H1 (cell line): ENCODE results near the gene AMZ1. TPM values are rescaled to one million over a fixed set of nuclear protein-coding genes. Genes with fewer than 3 reads are reported as not detected.

Experiments
- CTCF ChIA-PET: fragments of 300-600 bp; sonication (Branson Sonifier 250); formaldehyde crosslinking; loops from one replicate; lab custom pipeline; 2021; ENCODE audit not compliant: partially characterized antibody; lab: Charles Lee
- POLR2A ChIA-PET: fragments of 300-600 bp; sonication (Branson Sonifier 250); formaldehyde crosslinking; loops from one replicate; lab custom pipeline; 2021; ENCODE audit warnings: inconsistent platforms; ENCODE audit not compliant: partially characterized antibody; lab: Charles Lee
- DNase-seq, 2 experiments: peaks; one replicate each; pipeline versions ENCODE4 v3.0.0 to v3.0.0-alpha.2; 2010 to 2022; ENCODE audit warnings: low spot score in 2 of 2, low read depth in 1 of 2, mixed read lengths in 1 of 2
- FAIRE-seq: peaks from 2 replicates; lab custom pipeline; 2011; peaks lifted over from hg19 to GRCh38; lab: Jason Lieb, UNC
- H2AFZ ChIP-seq: 2 replicates; pipeline ENCODE4 v1.8.1; 2012; ENCODE audit warnings: low read length, inconsistent platforms
- H2AK5ac ChIP-seq: 2 replicates; pipeline ENCODE4 v1.6.1; 2013; ENCODE audit warnings: low read depth, low read length
- H2BK120ac ChIP-seq: replicated peaks from 2 replicates; pipeline ENCODE3; 2013; ENCODE audit warnings: low read depth, low read length, inconsistent platforms
- H2BK12ac ChIP-seq: 2 replicates; pipeline ENCODE4 v1.6.1; 2013; ENCODE audit warnings: low read depth, low read length
- H2BK15ac ChIP-seq: 2 replicates; pipeline ENCODE4 v1.6.1; 2013; ENCODE audit warnings: low read length
- H2BK20ac ChIP-seq: 2 replicates; pipeline ENCODE4 v1.6.1; 2013; ENCODE audit warnings: low read length
- H2BK5ac ChIP-seq: 2 replicates; pipeline ENCODE4 v1.6.1; 2013; ENCODE audit warnings: low read depth, low read length
- H3K14ac ChIP-seq: 2 replicates; pipeline ENCODE4 v1.6.1; 2013; ENCODE audit warnings: inconsistent platforms; ENCODE audit not compliant: insufficient read length
- H3K18ac ChIP-seq: 2 replicates; pipeline ENCODE4 v1.6.1; 2013; ENCODE audit warnings: low read length; ENCODE audit errors: extremely low read depth
- H3K23ac ChIP-seq: 2 replicates; pipeline ENCODE4 v1.6.1; 2013; ENCODE audit warnings: inconsistent platforms; ENCODE audit not compliant: insufficient read length
- H3K23me2 ChIP-seq: 2 replicates; pipeline ENCODE4 v1.6.1; 2013; ENCODE audit warnings: low read depth, low read length
- H3K27ac ChIP-seq: 2 replicates; pipeline ENCODE4 v1.6.1; 2011; ENCODE audit warnings: low read depth, low read length, inconsistent platforms
- H3K27me3 ChIP-seq, 4 experiments: replicated peaks in 1 of 4; 1 replicate in 1 of 4; 2 replicates in 3 of 4; pipeline versions ENCODE4 v1.6.1 to v1.8.1; 2011 to 2013; ENCODE audit warnings: low read length in 3 of 4, mild to moderate bottlenecking in 3 of 4, inconsistent platforms in 2 of 4, mixed read lengths in 2 of 4, moderate library complexity in 1 of 4; ENCODE audit not compliant: control insufficient read depth in 3 of 4, insufficient read depth in 3 of 4; ENCODE audit errors: extremely low read depth in 1 of 4
- H3K36me3 ChIP-seq, 4 experiments: 2 replicates each; pipeline versions ENCODE4 v1.6.1 to v1.8.1; 2011 to 2013; ENCODE audit warnings: mild to moderate bottlenecking in 4 of 4, low read length in 3 of 4, moderate library complexity in 2 of 4, control low read depth in 1 of 4, inconsistent platforms in 1 of 4; ENCODE audit not compliant: insufficient read depth in 4 of 4, control insufficient read depth in 2 of 4
- H3K4ac ChIP-seq: replicated peaks from 2 replicates; pipeline ENCODE3; 2013; ENCODE audit warnings: low read length, low read depth, mixed read lengths, inconsistent platforms; ENCODE audit not compliant: insufficient read length
- H3K4me1 ChIP-seq, 4 experiments: replicated peaks in 1 of 4; 1 replicate in 1 of 4; 2 replicates in 3 of 4; pipeline versions ENCODE4 v1.6.1 to v1.8.1; 2011 to 2013; ENCODE audit warnings: low read length in 3 of 4, inconsistent platforms in 2 of 4, mixed read lengths in 1 of 4; ENCODE audit not compliant: insufficient read depth in 4 of 4, control insufficient read depth in 3 of 4
- H3K4me2 ChIP-seq, 2 experiments: 2 replicates each; pipeline versions ENCODE4 v1.6.1 to v1.8.1; 2011 to 2013; ENCODE audit warnings: low read depth in 2 of 2, low read length in 2 of 2, control low read depth in 1 of 2, inconsistent platforms in 1 of 2, mild to moderate bottlenecking in 1 of 2; ENCODE audit not compliant: insufficient read depth in 1 of 2
- H3K4me3 ChIP-seq, 4 experiments: fragments of 200-600, 300-600 bp in 1 of 4; sonication (generic), shearing (Covaris generic), sonication (Bioruptor Twin) in 1 of 4; 2 replicates each; pipeline versions ENCODE4 v1.5.1 to v1.8.1; 2011 to 2016; ENCODE audit warnings: low read length in 4 of 4, low read depth in 3 of 4, control low read depth in 2 of 4, inconsistent platforms in 2 of 4, mild to moderate bottlenecking in 2 of 4, mixed read lengths in 1 of 4, moderate library complexity in 1 of 4; ENCODE audit not compliant: insufficient read depth in 2 of 4; ENCODE audit errors: extremely low read depth in 1 of 4
- H3K56ac ChIP-seq: replicated peaks from 2 replicates; pipeline ENCODE3; 2013; ENCODE audit warnings: low read depth, mild to moderate bottlenecking, mixed read lengths, low read length, inconsistent platforms; ENCODE audit not compliant: insufficient read length
- H3K79me1 ChIP-seq: 2 replicates; pipeline ENCODE4 v1.6.1; 2013; ENCODE audit warnings: low read depth, low read length, control low read depth
- H3K79me2 ChIP-seq, 2 experiments: 2 replicates each; pipeline versions ENCODE4 v1.6.1 to v1.8.1; 2012 to 2013; ENCODE audit warnings: low read length in 2 of 2, mild to moderate bottlenecking in 2 of 2, inconsistent platforms in 1 of 2; ENCODE audit not compliant: insufficient read depth in 2 of 2, control insufficient read depth in 1 of 2
- H3K9ac ChIP-seq, 4 experiments: replicated peaks in 1 of 4; 1 replicate in 1 of 4; 2 replicates in 3 of 4; pipeline versions ENCODE4 v1.6.1 to v1.8.1; 2011 to 2013; ENCODE audit warnings: low read depth in 3 of 4, low read length in 3 of 4, control low read depth in 2 of 4, mild to moderate bottlenecking in 2 of 4, moderate library complexity in 2 of 4, inconsistent platforms in 1 of 4; ENCODE audit errors: extremely low read depth in 1 of 4
- H3K9me3 ChIP-seq, 2 experiments: 2 replicates each; pipeline versions ENCODE4 v1.6.1 to v1.8.1; 2012 to 2013; ENCODE audit warnings: mild to moderate bottlenecking in 2 of 2, moderate library complexity in 2 of 2, control low read depth in 1 of 2, inconsistent platforms in 1 of 2, low read depth in 1 of 2, low read length in 1 of 2, mixed read lengths in 1 of 2; ENCODE audit not compliant: insufficient read depth in 2 of 2
- H4K20me1 ChIP-seq, 2 experiments: replicated peaks in 1 of 2; 2 replicates each; pipeline versions ENCODE3 to v1.8.1; 2011 to 2013; ENCODE audit warnings: inconsistent platforms in 2 of 2, low read length in 2 of 2, mild to moderate bottlenecking in 1 of 2; ENCODE audit not compliant: insufficient read depth in 2 of 2, control insufficient read depth in 1 of 2
- H4K5ac ChIP-seq: 2 replicates; pipeline ENCODE4 v1.6.1; 2013; ENCODE audit warnings: low read length, low read depth, mixed read lengths, inconsistent platforms; ENCODE audit not compliant: insufficient read length
- H4K8ac ChIP-seq: 2 replicates; pipeline ENCODE4 v1.8.0; 2013; ENCODE audit warnings: mild to moderate bottlenecking, moderate library complexity, low read length, inconsistent platforms; ENCODE audit not compliant: insufficient read depth; ENCODE audit errors: extremely low read depth
- H4K91ac ChIP-seq: replicated peaks from 2 replicates; pipeline ENCODE3; 2013; ENCODE audit warnings: low read length, mixed read lengths, inconsistent platforms; ENCODE audit not compliant: insufficient read length
- POLR2A ChIP-seq, 2 experiments: IDR thresholded peaks; 1 replicate in 1 of 2; 2 replicates in 1 of 2; pipeline ENCODE4 v1.6.1; 2011; ENCODE audit warnings: low read depth in 2 of 2, low read length in 2 of 2, mild to moderate bottlenecking in 2 of 2; ENCODE audit errors: control extremely low read depth in 1 of 2
- YY1 ChIP-seq: IDR thresholded peaks from 2 replicates; pipeline ENCODE4 v1.6.1; 2011; ENCODE audit warnings: low read depth, mild to moderate bottlenecking, low read length
- WGBS, 2 experiments: shearing (Covaris generic) in 1 of 2; methylation state at CpG; one replicate each; pipeline versions ENCODE4 v1.1.6 to v1.1.7; 2013 to 2015; ENCODE audit warnings: low lambda C conversion rate in 2 of 2, mixed read lengths in 2 of 2, inconsistent platforms in 1 of 2, low coverage in 1 of 2, missing lambda C conversion rate in 1 of 2; ENCODE audit not compliant: insufficient replicate concordance in 2 of 2, insufficient coverage in 1 of 2, insufficient read length in 1 of 2; ENCODE audit errors: extremely low coverage in 1 of 2, missing lambda C conversion rate in 1 of 2; 5-methylcytosine and 5-hydroxymethylcytosine counted together
- polyA plus RNA-seq, 7 experiments: library from polyadenylated mRNA; depleted of rRNA in 3 of 7; stranded (reverse) in 5 of 7; unstranded in 2 of 7; fragments of >200 nt in 5 of 7; fragments of 200-250 nt in 2 of 7; gene quantifications; 1 replicate in 5 of 7; 2 replicates in 1 of 7; 4 replicates in 1 of 7; pipeline versions ENCODE4 v1.2.1 to v1.2.3, GENCODE V29; 2011 to 2013; ENCODE audit warnings: missing spikeins in 2 of 7, mixed read lengths in 2 of 7
- total RNA-seq: library from RNA; stranded (reverse); fragmentation: NEBNext Ultra II Directional; extraction: Animal tissue kit (Norgen Biotek cat#: 25700); gene quantifications from 2 replicates; pipeline ENCODE4 v1.2.1, GENCODE V29; 2021

Gene AMZ1
- total and polyA plus RNA-seq, 2 of the 8 experiments (the other 6 are each of a cell fraction or from before 2014, with no cell fraction given) = 0.59 to 1.4 TPM

DNA sequence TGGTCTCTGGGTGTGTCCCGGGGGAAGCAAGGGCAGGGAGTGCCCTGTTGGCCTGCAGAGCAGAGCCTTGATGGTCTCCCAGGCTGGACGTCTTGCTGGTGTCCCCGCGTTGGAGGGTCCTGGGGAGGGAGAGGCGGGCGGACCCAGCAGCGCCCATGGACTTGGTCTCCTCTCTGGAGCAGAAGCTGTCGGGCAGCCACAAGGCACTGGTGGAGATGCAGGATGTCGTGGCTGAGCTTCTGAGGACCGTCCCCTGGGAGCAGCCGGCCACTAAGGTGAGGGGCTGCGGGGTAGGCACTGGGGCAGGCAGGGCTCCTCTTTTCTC, 35.3 kb upstream of the AMZ1 start:
- peaks cover 7 to 31% of the 10 kb centered on the region in 2 experiments for H4K20me1 ChIP-seq
- no peak overlapping the region for H2BK15ac ChIP-seq
- no peaks in the 10 kb centered on the region; a peak in 2 of 7 replicates for H3K27me3 ChIP-seq
- CTCF ChIA-PET = interaction anchor here (0.8 to 4.2 kb wide), 10 partner anchors 7 to 200 kb away, joined by 3 to 29 read pairs (median 6); no protein-coding TSS in a partner anchor
- H3K79me2 ChIP-seq = no peaks in the 10 kb centered on the region
- no peak overlapping the region for H2AFZ ChIP-seq
- WGBS, 2 experiments = 90% methylated on average over 12 of the region's 12 CpGs; no CpG with 5 or more reads in 1 of the 2 experiments
- DNase-seq (no peak), FAIRE-seq (no peak)
- no peak overlapping the region for H2BK120ac ChIP-seq
- H3K18ac ChIP-seq = no peak overlapping the region
- no peak overlapping the region for H3K56ac ChIP-seq
- peaks cover 5% of the 10 kb centered on the region; the same call in 1 of the 2 replicates for H3K23me2 ChIP-seq
- H3K4me2 ChIP-seq = no peak overlapping the region
- H3K4me1 ChIP-seq = no peaks in the 10 kb centered on the region
- H3K9me3 ChIP-seq = no peaks in the 10 kb centered on the region
- no peak overlapping the region for H3K14ac ChIP-seq
- POLR2A ChIA-PET = interaction anchor here (1.4 kb wide), 1 partner anchor 15 kb away, joined by 3 read pairs; no protein-coding TSS in a partner anchor
- H4K91ac ChIP-seq = no peak overlapping the region
- H2BK12ac ChIP-seq = no peak overlapping the region
- peaks cover 9 to 36% (median 29%) of the 10 kb centered on the region in 4 experiments for H3K36me3 ChIP-seq
- H2BK5ac ChIP-seq = no peak overlapping the region
- peak overlapping the region; percentile 35; the same call in 1 of the 2 replicates for H4K8ac ChIP-seq
- no peak overlapping the region for H2AK5ac ChIP-seq
- 0 out of 2 replicates have a peak overlapping the region, but pooled peaks have one; percentile 34 for H3K27ac ChIP-seq
- no peak overlapping the region for H3K4me3 ChIP-seq
- peaks cover 3% of the 10 kb centered on the region; the same call in 1 of the 2 replicates for H3K79me1 ChIP-seq
- H3K9ac ChIP-seq = no peak overlapping the region
- H2BK20ac ChIP-seq = no peak overlapping the region
- 0 out of 3 replicates have a peak, but pooled peaks of 1 of the 2 experiments have one; percentile 38 for TF ChIP-seq POLR2A (IDR thresholded peaks at IDR 0.05; ENCODE audit: control extremely low read depth in 1 of 2, low read depth in 2 of 2, low read length in 2 of 2)
- TF ChIP-seq YY1 = no peak
- TF ChIP-seq, all 59 proteins: peak for 1
- Histone ChIP-seq H4K5ac (no peak overlapping the region), H3K4ac (no peak overlapping the region), H3K23ac (no peak overlapping the region)
